Epithelial cell of proximal tubule (primary cell): ENCODE data around the gene ABI3BP. TPM values are rescaled to one million over a fixed set of nuclear protein-coding genes. Genes with fewer than 3 reads are reported as not detected.

Experiments
- DNase-seq: peaks from one replicate; pipeline ENCODE4 v3.0.0-alpha.2; 2011; ENCODE audit warnings: low read depth
- H3K4me3 ChIP-seq: 2 replicates; pipeline ENCODE4 v1.5.1; 2011; ENCODE audit warnings: low read depth, mild to moderate bottlenecking, low read length
- CTCF ChIP-seq: conservative IDR thresholded peaks from 2 replicates; pipeline ENCODE4 v1.5.1; 2012; ENCODE audit warnings: low read depth, mild to moderate bottlenecking, low read length
- total RNA-seq: library from RNA; depleted of rRNA; stranded (reverse); fragments of >200 nt; gene quantifications from 2 replicates; pipeline ENCODE4 v1.2.3, GENCODE V29; 2015

The ABI3BP gene, protein sequence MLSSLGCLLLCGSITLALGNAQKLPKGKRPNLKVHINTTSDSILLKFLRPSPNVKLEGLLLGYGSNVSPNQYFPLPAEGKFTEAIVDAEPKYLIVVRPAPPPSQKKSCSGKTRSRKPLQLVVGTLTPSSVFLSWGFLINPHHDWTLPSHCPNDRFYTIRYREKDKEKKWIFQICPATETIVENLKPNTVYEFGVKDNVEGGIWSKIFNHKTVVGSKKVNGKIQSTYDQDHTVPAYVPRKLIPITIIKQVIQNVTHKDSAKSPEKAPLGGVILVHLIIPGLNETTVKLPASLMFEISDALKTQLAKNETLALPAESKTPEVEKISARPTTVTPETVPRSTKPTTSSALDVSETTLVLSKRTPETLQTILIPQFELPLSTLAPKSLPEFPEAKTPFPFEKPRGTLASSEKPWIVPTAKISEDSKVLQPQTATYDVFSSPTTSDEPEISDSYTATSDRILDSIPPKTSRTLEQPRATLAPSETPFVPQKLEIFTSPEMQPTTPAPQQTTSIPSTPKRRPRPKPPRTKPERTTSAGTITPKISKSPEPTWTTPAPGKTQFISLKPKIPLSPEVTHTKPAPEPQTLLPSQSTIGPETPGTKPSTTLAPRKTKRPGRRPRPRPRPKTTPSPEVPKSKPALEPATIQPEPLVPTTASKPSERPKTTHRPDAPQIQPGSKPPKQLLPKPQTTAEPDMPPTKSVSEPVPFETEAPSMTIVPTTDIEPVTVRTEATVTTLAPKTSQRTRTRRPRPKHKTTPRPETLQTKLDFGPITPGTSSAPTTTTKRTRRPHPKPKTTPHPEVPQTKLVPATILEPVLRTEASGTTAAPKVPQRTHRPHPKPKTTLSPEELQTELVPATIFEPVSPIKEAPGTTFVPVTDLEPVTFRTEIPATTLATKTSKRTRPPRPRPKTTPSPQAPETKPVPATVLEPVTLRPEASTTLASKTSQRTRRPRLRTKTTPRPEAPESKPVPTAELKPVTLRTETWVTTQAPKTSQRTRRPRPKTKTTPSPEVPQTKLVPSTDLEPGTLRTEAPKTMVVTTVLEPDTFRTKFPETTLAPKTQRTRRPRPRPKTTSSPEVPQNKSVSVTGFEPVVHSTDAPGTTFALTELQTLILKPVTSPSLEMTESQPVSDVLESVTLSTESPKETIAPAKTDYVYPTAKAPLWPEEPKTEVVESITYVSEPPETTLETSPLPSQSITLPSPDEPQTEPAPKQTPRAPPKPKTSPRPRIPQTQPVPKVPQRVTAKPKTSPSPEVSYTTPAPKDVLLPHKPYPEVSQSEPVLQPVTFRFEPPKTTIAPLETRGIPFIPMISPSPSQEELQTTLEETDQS (N-terminal part only)
- 3.6 TPM in 1 of 2 replicates, not detected in the other for total RNA-seq

DNA sequence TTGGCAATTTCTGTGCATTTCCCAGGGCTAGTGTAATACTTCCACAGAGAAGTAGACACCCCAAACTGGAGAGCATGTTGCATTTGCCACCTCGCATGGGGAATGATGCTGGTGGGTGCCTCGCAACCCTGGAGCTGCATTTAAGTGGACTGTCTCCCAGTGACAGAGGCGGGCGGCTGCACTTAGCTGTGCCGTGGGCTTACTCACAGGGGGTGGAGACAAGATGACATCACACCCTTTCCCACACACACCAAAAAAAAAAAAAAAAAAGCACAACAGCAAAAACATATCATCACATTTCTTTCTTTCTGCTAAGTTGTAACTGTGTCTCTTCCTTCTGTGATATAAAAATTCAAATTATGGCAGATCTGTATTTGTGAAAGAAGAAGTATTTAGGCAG lies at the start of gene ABI3BP:
ABI3BP (minus strand) TSS at position 113 of the 400 bp plus-strand sequence; CDS start at position 76, 37 bp downstream.
- DNase-seq = no peak
- peak within 1 kb of the TSS; percentile 54 for H3K4me3 ChIP-seq
- no peak for TF ChIP-seq CTCF

DNA sequence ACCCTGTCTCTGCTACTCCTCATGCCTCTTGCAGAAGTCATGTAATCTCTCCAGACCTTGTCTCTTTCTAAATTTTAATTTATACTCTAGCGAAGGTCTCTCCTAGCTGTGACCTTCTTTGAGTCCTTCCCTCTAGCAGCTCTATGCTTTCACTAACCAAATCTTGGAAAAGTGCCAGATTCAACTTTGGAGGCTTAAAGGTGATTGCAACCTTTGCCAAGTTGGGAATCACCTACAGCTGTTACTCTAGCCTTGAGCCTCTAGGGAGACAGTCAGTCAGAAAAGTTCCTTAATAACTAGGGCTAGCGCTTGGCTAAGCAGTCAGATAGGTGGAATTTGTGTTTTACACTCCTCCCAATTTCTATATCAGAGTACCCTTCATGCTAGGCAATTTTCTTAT lies 46.1 kb upstream of the ABI3BP start:
- DNase-seq = no peak
- H3K4me3 ChIP-seq = no peak overlapping the region
- TF ChIP-seq CTCF = no peak

DNA sequence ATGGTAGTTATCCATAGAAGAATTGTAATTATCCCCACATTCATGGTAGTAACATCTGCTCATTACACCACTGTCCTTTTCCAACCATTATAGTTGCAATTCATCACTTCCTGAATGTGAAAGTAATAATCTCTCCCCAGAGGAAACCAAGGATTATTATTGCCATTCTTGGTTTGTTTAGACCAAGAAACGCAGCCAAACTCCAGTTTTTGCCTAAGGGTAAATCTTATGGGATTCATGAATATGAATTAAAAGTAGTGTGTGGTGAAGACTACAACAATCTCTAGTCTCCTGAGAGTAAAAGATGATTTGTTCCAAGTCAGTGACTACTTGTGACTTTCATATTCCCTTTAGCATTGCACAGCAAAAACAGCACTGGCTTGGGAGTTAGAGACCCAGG lies 45.7 kb upstream of the ABI3BP start:
- H3K4me3 ChIP-seq = no peak overlapping the region
- no peak for DNase-seq
- TF ChIP-seq CTCF = no peak

GRCh38 chr3:101038393-101038792 lies 45.2 kb upstream of the ABI3BP start:
- no peak for TF ChIP-seq CTCF
- H3K4me3 ChIP-seq = no peak overlapping the region
- no peak for DNase-seq

- no peak for TF ChIP-seq CTCF
- DNase-seq = no peak
- no peak overlapping the region for H3K4me3 ChIP-seq
These were observed 44.4 kb upstream of the ABI3BP start for GRCh38 chr3:101037613-101038012.

GRCh38 chr3:101036676-101037075 lies 43.5 kb upstream of the ABI3BP start:
- H3K4me3 ChIP-seq = no peak overlapping the region
- no peak for DNase-seq
- no peak for TF ChIP-seq CTCF
